GM19397 (cell line): Measurements from ENCODE around the gene ZFYVE1.
"Not testable (repeated sequence)": the region's sequence is repeated elsewhere in the genome, so short reads cannot be mapped to it uniquely, and the experiment has no call there.

Source experiments
- ATAC-seq: cut with Tn5 transposase; IDR thresholded peaks from one replicate; pipeline ENCODE4 v1.9.1; 2021; ENCODE audit warnings: mild to moderate bottlenecking, moderate library complexity; ENCODE audit not compliant: unreplicated experiment

ZFYVE1 gene

GRCh38 chr14:73007835-73008234 lies 19.1 kb downstream of the ZFYVE1 start:
- no peak for ATAC-seq

GRCh38 chr14:73004641-73005040 lies 22.3 kb downstream of the ZFYVE1 start:
- ATAC-seq, result not testable (repeated sequence)

- ATAC-seq, result no peak
Observed at GRCh38 chr14:73003681-73004080, 23.2 kb downstream of the ZFYVE1 start.

GRCh38 chr14:73000073-73000472 lies 26.8 kb downstream of the ZFYVE1 start:
- ATAC-seq, result no peak

GRCh38 chr14:72999316-72999715 lies 27.6 kb downstream of the ZFYVE1 start:
- no peak for ATAC-seq

- ATAC-seq, result no peak
Observed at GRCh38 chr14:72998252-72998903, 28.5 kb downstream of the ZFYVE1 start.

GRCh38 chr14:72996916-72997315 lies 30.0 kb downstream of the ZFYVE1 start:
- ATAC-seq, result no peak

- ATAC-seq, result no peak
Observed at GRCh38 chr14:72990171-72990570, 36.7 kb downstream of the ZFYVE1 start.

GRCh38 chr14:72986857-72987256 lies 40.0 kb downstream of the ZFYVE1 start:
- no peak for ATAC-seq

GRCh38 chr14:72986214-72986613 lies 40.7 kb downstream of the ZFYVE1 start:
- ATAC-seq, result no peak

- ATAC-seq, result no peak
Observed at GRCh38 chr14:72982146-72982708, 44.7 kb downstream of the ZFYVE1 start.

GRCh38 chr14:72980863-72981262 lies 46.0 kb downstream of the ZFYVE1 start:
- ATAC-seq, result no peak

- no peak for ATAC-seq
Observed at GRCh38 chr14:72978856-72979255, 48.0 kb downstream of the ZFYVE1 start.

GRCh38 chr14:72975770-72976169 lies 51.1 kb downstream of the ZFYVE1 start:
- ATAC-seq, result no peak

- no peak for ATAC-seq
Observed at GRCh38 chr14:72974661-72975060, 52.2 kb downstream of the ZFYVE1 start.

- no peak for ATAC-seq
Observed at GRCh38 chr14:72970824-72971434, 56.0 kb downstream of the ZFYVE1 start.

- ATAC-seq, result no peak
Observed at GRCh38 chr14:72970058-72970630, 56.8 kb downstream of the ZFYVE1 start.

- ATAC-seq, result no peak
Observed at GRCh38 chr14:72968316-72968715, 58.6 kb downstream of the ZFYVE1 start.

- no peak for ATAC-seq
Observed at GRCh38 chr14:72966038-72966437, 60.9 kb downstream of the ZFYVE1 start.

- ATAC-seq, result no peak
Observed at GRCh38 chr14:72965249-72965648, 61.7 kb downstream of the ZFYVE1 start.

GRCh38 chr14:72962829-72963312 lies 64.0 kb downstream of the ZFYVE1 start:
- no peak for ATAC-seq

- not testable (repeated sequence) for ATAC-seq
Observed at GRCh38 chr14:72962336-72962754, 64.6 kb downstream of the ZFYVE1 start.
